Panc1 (cell line): ENCODE data around the gene COX15. TPM values are rescaled to one million over a fixed set of nuclear protein-coding genes. Genes with fewer than 3 reads are reported as not detected.

Experiments
- ATAC-seq: fragments of 200-7000 bp; cut with Tn5 transposase; 2 replicates; pipeline ENCODE4 v1.9.1; 2020; ENCODE audit warnings: mild to moderate bottlenecking, moderate library complexity
- BruUV-seq: library from RNA; stranded (reverse); fragments of 400-500 nt; replicated peaks from 2 replicates; lab custom pipeline; 2021; lab: Mats Ljungman, UMichigan
- CTCF ChIA-PET: fragments of 300-600 bp; sonication (Branson Sonifier 250); formaldehyde crosslinking; loops from one replicate; lab custom pipeline; 2022; ENCODE audit warnings: antibody characterized with exemption; lab: Charles Lee
- POLR2A ChIA-PET: fragments of 300-600 bp; sonication (Branson Sonifier 250); formaldehyde crosslinking; loops from one replicate; lab custom pipeline; 2022; ENCODE audit warnings: antibody characterized with exemption; lab: Charles Lee
- DNase-seq: peaks from one replicate; pipeline ENCODE4 v3.0.0-alpha.2; 2010; ENCODE audit warnings: low read depth, low spot score
- H3K27ac ChIP-seq: 2 replicates; pipeline ENCODE4 v1.5.1; 2011; ENCODE audit warnings: mild to moderate bottlenecking, low read length, inconsistent platforms
- H3K27me3 ChIP-seq: fragments of 200-500 bp; sonication (Bioruptor generic); 2 replicates; pipeline ENCODE4 v1.6.0; 2014; ENCODE audit warnings: low read length, inconsistent platforms; ENCODE audit not compliant: control insufficient read depth, insufficient read depth
- H3K36me3 ChIP-seq: fragments of 200-500 bp; sonication (Bioruptor generic); 2 replicates; pipeline ENCODE4 v1.5.1; 2014; ENCODE audit warnings: inconsistent platforms, mild to moderate bottlenecking, low read length, moderate library complexity; ENCODE audit not compliant: control insufficient read depth, insufficient read depth
- H3K4me1 ChIP-seq: 2 replicates; pipeline ENCODE4 v1.5.1; 2011; ENCODE audit warnings: inconsistent platforms, mild to moderate bottlenecking, low read length, moderate library complexity; ENCODE audit not compliant: control insufficient read depth, insufficient read depth
- H3K4me3 ChIP-seq, 2 experiments: 2 replicates each; pipeline ENCODE4 v1.5.1; 2011 to 2012; ENCODE audit warnings: low read depth in 2 of 2, low read length in 2 of 2, mild to moderate bottlenecking in 2 of 2, inconsistent platforms in 1 of 2, moderate library complexity in 1 of 2
- H3K9me3 ChIP-seq: fragments of 200-500 bp; sonication (Bioruptor generic); 2 replicates; pipeline ENCODE4 v1.5.1; 2014; ENCODE audit warnings: low read depth, mild to moderate bottlenecking, inconsistent platforms, low read length, moderate library complexity; ENCODE audit not compliant: control insufficient read depth, insufficient read depth
- POLR2AphosphoS5 ChIP-seq: IDR thresholded peaks from 2 replicates; pipeline ENCODE4 v1.6.1; 2012; ENCODE audit warnings: mild to moderate bottlenecking, low read depth, low read length, moderate library complexity
- SIN3A ChIP-seq: IDR thresholded peaks from 2 replicates; pipeline ENCODE4 v1.6.1; 2012; ENCODE audit warnings: low read depth, mild to moderate bottlenecking, low read length, moderate library complexity, borderline replicate concordance; ENCODE audit not compliant: insufficient read depth
- TCF7L2 ChIP-seq: IDR thresholded peaks from 2 replicates; pipeline ENCODE4 v1.6.1; 2011; ENCODE audit warnings: mild to moderate bottlenecking, low read depth, low read length, inconsistent platforms
- in situ Hi-C: cut with HindIII; loops from 2 replicates; pipeline ENCODE4 v1.10.0; 2016; ENCODE audit warnings: low sequenced_read_pairs, low pct_unique_long_range_greater_than_20kb
- intact Hi-C: fragments of 100-400 bp; cut with micrococcal nuclease; formaldehyde crosslinking; loops from one replicate; pipeline ENCODE4 v1.10.0; 2022; ENCODE audit not compliant: unreplicated experiment
- total RNA-seq: library from RNA; stranded (reverse); gene quantifications from one replicate; pipeline ENCODE4 v1.2.1, GENCODE V29; 2021; ENCODE audit not compliant: unreplicated experiment
- TF ChIP-seq, protein P1 (sequence below): fragments of 450-650 bp; IDR thresholded peaks from 2 replicates; pipeline ENCODE4 v1.5.1; 2017; ENCODE audit warnings: mild to moderate bottlenecking
- TF ChIP-seq, protein P2 (sequence below), 2 experiments: IDR thresholded peaks; 2 replicates each; pipeline ENCODE4 v1.6.1; 2011 to 2012; ENCODE audit warnings: low read depth in 2 of 2, control low read depth in 1 of 2, low read length in 1 of 2, mild to moderate bottlenecking in 1 of 2, moderate library complexity in 1 of 2; ENCODE audit not compliant: insufficient read depth in 1 of 2

Gene COX15
- total RNA-seq, 1 experiment from 2014 or later = 62.9 TPM

DNA sequence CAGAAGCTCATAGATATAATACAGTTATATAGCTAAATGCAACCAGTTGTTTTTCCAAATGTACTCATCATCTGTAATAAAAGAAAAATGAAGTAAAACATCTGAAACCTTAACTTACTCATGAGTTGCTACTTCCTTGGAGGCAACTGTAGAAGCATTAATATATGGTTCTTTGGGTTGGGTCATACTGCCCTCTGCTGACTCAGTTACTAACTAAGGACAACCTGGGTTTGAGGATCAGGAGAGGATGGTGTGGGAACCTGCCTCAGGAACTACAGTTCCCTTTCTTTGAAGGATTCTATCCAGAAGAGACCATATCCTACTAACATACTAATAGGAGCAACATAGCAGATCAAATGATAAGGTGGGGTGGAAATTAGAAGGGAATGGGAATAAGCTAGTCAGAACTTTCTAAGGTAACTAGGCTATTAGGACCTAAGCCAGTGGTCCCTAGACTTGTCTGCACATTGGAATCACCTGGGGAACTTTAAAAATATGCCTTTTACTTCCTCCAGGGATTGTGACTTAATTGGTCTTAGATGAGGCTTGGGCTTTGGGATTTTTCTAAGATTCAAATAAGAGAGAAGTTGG is 20.7 kb downstream of the COX15 start:
- DNase-seq = peak; percentile 17
- CTCF ChIA-PET = interaction anchor here (0.6 to 0.9 kb wide), 2 partner anchors 11 to 91 kb away, joined by 3 read pairs; partner anchors contain the start of gene SLC25A28
- TF ChIP-seq, protein P1, sequence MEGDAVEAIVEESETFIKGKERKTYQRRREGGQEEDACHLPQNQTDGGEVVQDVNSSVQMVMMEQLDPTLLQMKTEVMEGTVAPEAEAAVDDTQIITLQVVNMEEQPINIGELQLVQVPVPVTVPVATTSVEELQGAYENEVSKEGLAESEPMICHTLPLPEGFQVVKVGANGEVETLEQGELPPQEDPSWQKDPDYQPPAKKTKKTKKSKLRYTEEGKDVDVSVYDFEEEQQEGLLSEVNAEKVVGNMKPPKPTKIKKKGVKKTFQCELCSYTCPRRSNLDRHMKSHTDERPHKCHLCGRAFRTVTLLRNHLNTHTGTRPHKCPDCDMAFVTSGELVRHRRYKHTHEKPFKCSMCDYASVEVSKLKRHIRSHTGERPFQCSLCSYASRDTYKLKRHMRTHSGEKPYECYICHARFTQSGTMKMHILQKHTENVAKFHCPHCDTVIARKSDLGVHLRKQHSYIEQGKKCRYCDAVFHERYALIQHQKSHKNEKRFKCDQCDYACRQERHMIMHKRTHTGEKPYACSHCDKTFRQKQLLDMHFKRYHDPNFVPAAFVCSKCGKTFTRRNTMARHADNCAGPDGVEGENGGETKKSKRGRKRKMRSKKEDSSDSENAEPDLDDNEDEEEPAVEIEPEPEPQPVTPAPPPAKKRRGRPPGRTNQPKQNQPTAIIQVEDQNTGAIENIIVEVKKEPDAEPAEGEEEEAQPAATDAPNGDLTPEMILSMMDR = peak; percentile 75
- TF ChIP-seq SIN3A = no peak
- in situ Hi-C loops = no loop called here
- Histone ChIP-seq H3K4me1 (no peaks in the 10 kb centered on the region; the same call in 1 of the 2 replicates), H3K36me3 (peaks cover 35% of the 10 kb centered on the region), H3K27ac (no peak overlapping the region), H3K4me3 (no peak overlapping the region), H3K9me3 (no peaks in the 10 kb centered on the region), H3K27me3 (no peaks in the 10 kb centered on the region)
- ATAC-seq = peak; percentile 88
- POLR2A ChIA-PET = no interaction called here
- no TSS peak for BruUV-seq
- intact Hi-C loops = loop anchor here (5.0 to 10.0 kb wide), 3 partner anchors 79 to 276 kb away; partner anchors contain the start of gene GOT1

GRCh38 chr10:99709480-99710229 is 22.3 kb downstream of the COX15 start:
- in situ Hi-C loops = no loop called here
- CTCF ChIA-PET = no interaction called here

More at GRCh38 chr10:99709480-99710229, 22.3 kb downstream of the COX15 start:
- Histone ChIP-seq H3K4me3 (no peak overlapping the region), H3K27ac (no peak overlapping the region), H3K27me3 (no peaks in the 10 kb centered on the region), H3K36me3 (peaks cover 28% of the 10 kb centered on the region), H3K4me1 (no peaks in the 10 kb centered on the region; the same call in 1 of the 2 replicates), H3K9me3 (no peaks in the 10 kb centered on the region)
- POLR2A ChIA-PET = interaction anchor here (0.6 kb wide), 1 partner anchor 59 kb away, joined by 6 read pairs; no protein-coding TSS in a partner anchor
- ATAC-seq (0 out of 2 replicates have a peak, but pooled peaks have one; percentile 56), DNase-seq (no peak)
- no TSS peak for BruUV-seq
- TF ChIP-seq, protein P2, sequence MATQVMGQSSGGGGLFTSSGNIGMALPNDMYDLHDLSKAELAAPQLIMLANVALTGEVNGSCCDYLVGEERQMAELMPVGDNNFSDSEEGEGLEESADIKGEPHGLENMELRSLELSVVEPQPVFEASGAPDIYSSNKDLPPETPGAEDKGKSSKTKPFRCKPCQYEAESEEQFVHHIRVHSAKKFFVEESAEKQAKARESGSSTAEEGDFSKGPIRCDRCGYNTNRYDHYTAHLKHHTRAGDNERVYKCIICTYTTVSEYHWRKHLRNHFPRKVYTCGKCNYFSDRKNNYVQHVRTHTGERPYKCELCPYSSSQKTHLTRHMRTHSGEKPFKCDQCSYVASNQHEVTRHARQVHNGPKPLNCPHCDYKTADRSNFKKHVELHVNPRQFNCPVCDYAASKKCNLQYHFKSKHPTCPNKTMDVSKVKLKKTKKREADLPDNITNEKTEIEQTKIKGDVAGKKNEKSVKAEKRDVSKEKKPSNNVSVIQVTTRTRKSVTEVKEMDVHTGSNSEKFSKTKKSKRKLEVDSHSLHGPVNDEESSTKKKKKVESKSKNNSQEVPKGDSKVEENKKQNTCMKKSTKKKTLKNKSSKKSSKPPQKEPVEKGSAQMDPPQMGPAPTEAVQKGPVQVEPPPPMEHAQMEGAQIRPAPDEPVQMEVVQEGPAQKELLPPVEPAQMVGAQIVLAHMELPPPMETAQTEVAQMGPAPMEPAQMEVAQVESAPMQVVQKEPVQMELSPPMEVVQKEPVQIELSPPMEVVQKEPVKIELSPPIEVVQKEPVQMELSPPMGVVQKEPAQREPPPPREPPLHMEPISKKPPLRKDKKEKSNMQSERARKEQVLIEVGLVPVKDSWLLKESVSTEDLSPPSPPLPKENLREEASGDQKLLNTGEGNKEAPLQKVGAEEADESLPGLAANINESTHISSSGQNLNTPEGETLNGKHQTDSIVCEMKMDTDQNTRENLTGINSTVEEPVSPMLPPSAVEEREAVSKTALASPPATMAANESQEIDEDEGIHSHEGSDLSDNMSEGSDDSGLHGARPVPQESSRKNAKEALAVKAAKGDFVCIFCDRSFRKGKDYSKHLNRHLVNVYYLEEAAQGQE (IDR thresholded peaks at IDR 0.05; ENCODE audit: insufficient read depth in 1 of 2, low read depth in 2 of 2, low read length in 1 of 2) = no peak
- no peak for TF ChIP-seq POLR2AphosphoS5
- TF ChIP-seq, protein P1 = no peak
- TF ChIP-seq SIN3A = no peak
- no peak for TF ChIP-seq TCF7L2
- intact Hi-C loops = loop anchor here (5.0 to 10.0 kb wide), 3 partner anchors 77 to 275 kb away; partner anchors contain the start of gene GOT1
